Coronary artery (tissue), 2 donors: ENCODE results near the gene STAU1.

Experiments
- DNase-seq: peaks from one replicate; pipeline ENCODE4 v3.0.0-alpha.2; 2017; ENCODE audit warnings: low spot score
- H3K27ac ChIP-seq, 2 donors: fragments of 200-600 bp; sonication (generic); one replicate each; pipeline ENCODE4 v1.5.1; 2016 to 2019
- H3K4me3 ChIP-seq: fragments of 200-600 bp; sonication (generic); 2 replicates; pipeline ENCODE4 v1.5.1; 2016; ENCODE audit warnings: mild to moderate bottlenecking, moderate library complexity
- CTCF ChIP-seq: fragments of 200-600 bp; sonication (generic); IDR thresholded peaks from one replicate; pipeline ENCODE4 v1.5.1; 2019; ENCODE audit warnings: antibody characterized with exemption

The STAU1 gene

GRCh38 chr20:49078310-49078709 is 109.8 kb downstream of the STAU1 start:
- no peak for TF ChIP-seq CTCF
- no peak overlapping the region for H3K27ac ChIP-seq
- no peak for DNase-seq
- H3K4me3 ChIP-seq, result no peak overlapping the region

- no peak for DNase-seq
Measured at GRCh38 chr20:49074521-49074920, 113.6 kb downstream of the STAU1 start.

More at GRCh38 chr20:49074521-49074920, 113.6 kb downstream of the STAU1 start:
- no peak for TF ChIP-seq CTCF
- no peak overlapping the region for H3K27ac ChIP-seq
- H3K4me3 ChIP-seq, result no peak overlapping the region
